ENCODE measurements around the gene G6PC1. TPM values are rescaled to one million over a fixed set of nuclear protein-coding genes. Genes with fewer than 3 reads are reported as not detected.

G6PC1 gene
- total and polyA plus RNA-seq, 2 of the 13 experiments (the other 11 are each of a cell fraction or from before 2014, with no cell fraction given) = 1.7 to 37.9 TPM

DNA sequence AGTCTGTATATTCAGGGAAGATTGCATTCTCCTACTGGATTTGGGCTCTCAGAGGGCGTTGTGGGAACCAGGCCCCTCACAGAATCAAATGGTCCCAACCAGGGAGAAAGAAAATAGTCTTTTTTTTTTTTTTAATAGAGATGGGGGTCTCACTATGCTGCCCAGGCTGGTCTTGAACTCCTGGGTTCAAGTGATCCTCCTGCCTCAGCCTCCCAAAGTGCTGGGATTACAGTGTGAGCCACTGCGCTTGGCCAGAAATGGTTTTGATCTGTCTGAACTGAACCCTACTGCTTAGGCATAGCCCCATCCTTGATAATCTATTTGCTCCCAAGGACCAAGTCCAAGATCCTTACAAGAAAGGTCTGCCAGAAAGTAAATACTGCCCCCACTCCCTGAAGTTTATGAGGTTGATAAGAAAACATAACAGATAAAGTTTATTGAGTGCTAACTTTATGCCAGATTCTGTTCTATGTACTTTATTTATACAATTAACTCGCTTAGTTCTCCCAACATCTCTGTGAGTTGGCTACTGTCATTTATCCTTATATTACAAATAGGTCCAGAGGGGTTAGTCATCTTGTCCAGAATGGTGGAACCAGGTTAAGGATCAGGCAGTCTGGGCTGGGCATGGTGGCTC, 13.5 kb downstream of the G6PC1 start:
- peak; percentile 6; the same call in 2 of the 3 replicates for ATAC-seq
- no peaks in the 10 kb centered on the region for H3K27me3 ChIP-seq (ENCODE audit: control insufficient read depth in 1 of 2, insufficient read depth in 2 of 2, low read length in 2 of 2)
- peaks cover 0 to 8% of the 10 kb centered on the region in 2 experiments; a peak in 1 of 5 replicates for H3K36me3 ChIP-seq (replicated peaks in 1 of 2; ENCODE audit: control insufficient read depth in 1 of 2, insufficient read depth in 2 of 2, low read length in 2 of 2)
- CTCF ChIA-PET (ENCODE audit: low intra/inter-chr PET ratio, low total read pairs) = no interaction called here
- no peak overlapping the region for H3K27ac ChIP-seq (ENCODE audit: extremely low read length, insufficient read depth, low read length)
- in situ Hi-C loops (cut with HindIII; ENCODE audit: extremely low pct_ligation_motif_present, low pct_unique_long_range_greater_than_20kb) = no loop called here
- 0 out of 2 replicates have a peak, but pooled peaks cover 2% of the 10 kb centered on the region for H4K20me1 ChIP-seq (ENCODE audit: insufficient read depth, low read length)
- H3K4me1 ChIP-seq (ENCODE audit: insufficient read depth, low read length) = peaks cover 25% of the 10 kb centered on the region
- POLR2A ChIA-PET = no interaction called here
- H2AFZ ChIP-seq (ENCODE audit: low read length) = no peak overlapping the region
- WGBS (ENCODE audit: low lambda C conversion rate) = 96% methylated on average over 3 of the region's 3 CpGs
- BruUV-seq (replicated peaks) = no TSS peak
- no peak for FAIRE-seq
- H3K9me3 ChIP-seq (ENCODE audit: low read length) = no peaks in the 10 kb centered on the region
- no peak for DNase-seq (ENCODE audit: low spot score)
- H3K4me3 ChIP-seq (replicated peaks in 1 of 3; ENCODE audit: insufficient read depth in 1 of 3, low read depth in 2 of 3, low read length in 3 of 3) = no peak overlapping the region
- no peaks in the 10 kb centered on the region for H3K79me2 ChIP-seq (ENCODE audit: insufficient read depth, low read length)
- H3K4me2 ChIP-seq (ENCODE audit: low read depth, low read length) = no peak overlapping the region
- peak; percentile 88; the same call in 1 of the 2 replicates for TF ChIP-seq PAF1 (CRISPR knock-in tag; IDR thresholded peaks at IDR 0.05)
- TF ChIP-seq, protein P1, sequence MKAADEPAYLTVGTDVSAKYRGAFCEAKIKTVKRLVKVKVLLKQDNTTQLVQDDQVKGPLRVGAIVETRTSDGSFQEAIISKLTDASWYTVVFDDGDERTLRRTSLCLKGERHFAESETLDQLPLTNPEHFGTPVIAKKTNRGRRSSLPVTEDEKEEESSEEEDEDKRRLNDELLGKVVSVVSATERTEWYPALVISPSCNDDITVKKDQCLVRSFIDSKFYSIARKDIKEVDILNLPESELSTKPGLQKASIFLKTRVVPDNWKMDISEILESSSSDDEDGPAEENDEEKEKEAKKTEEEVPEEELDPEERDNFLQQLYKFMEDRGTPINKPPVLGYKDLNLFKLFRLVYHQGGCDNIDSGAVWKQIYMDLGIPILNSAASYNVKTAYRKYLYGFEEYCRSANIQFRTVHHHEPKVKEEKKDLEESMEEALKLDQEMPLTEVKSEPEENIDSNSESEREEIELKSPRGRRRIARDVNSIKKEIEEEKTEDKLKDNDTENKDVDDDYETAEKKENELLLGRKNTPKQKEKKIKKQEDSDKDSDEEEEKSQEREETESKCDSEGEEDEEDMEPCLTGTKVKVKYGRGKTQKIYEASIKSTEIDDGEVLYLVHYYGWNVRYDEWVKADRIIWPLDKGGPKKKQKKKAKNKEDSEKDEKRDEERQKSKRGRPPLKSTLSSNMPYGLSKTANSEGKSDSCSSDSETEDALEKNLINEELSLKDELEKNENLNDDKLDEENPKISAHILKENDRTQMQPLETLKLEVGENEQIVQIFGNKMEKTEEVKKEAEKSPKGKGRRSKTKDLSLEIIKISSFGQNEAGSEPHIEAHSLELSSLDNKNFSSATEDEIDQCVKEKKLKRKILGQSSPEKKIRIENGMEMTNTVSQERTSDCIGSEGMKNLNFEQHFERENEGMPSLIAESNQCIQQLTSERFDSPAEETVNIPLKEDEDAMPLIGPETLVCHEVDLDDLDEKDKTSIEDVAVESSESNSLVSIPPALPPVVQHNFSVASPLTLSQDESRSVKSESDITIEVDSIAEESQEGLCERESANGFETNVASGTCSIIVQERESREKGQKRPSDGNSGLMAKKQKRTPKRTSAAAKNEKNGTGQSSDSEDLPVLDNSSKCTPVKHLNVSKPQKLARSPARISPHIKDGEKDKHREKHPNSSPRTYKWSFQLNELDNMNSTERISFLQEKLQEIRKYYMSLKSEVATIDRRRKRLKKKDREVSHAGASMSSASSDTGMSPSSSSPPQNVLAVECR (CRISPR knock-in tag; IDR thresholded peaks at IDR 0.05; ENCODE audit: borderline replicate concordance) = peak; percentile 32; the same call in 1 of the 2 replicates
- TF ChIP-seq MEIS1 (CRISPR knock-in tag; IDR thresholded peaks at IDR 0.05; ENCODE audit: borderline replicate concordance) = no peak
- H3K9ac ChIP-seq (ENCODE audit: insufficient read depth, low read depth, low read length) = no peak overlapping the region
- intact Hi-C loops (cut with micrococcal nuclease; ENCODE audit: unreplicated experiment) = no loop called here

All from HepG2 (cell line).